HG03378 (cell line): ENCODE measurements around the gene DNA2.

ENCODE experiments used
- ATAC-seq: cut with Tn5 transposase; IDR thresholded peaks from one replicate; pipeline ENCODE4 v1.9.1; 2021; ENCODE audit warnings: mild to moderate bottlenecking, moderate library complexity; ENCODE audit not compliant: unreplicated experiment

The DNA2 gene

GRCh38 chr10:68446179-68446578 is 25.6 kb downstream of the DNA2 start:
- no peak for ATAC-seq

DNA sequence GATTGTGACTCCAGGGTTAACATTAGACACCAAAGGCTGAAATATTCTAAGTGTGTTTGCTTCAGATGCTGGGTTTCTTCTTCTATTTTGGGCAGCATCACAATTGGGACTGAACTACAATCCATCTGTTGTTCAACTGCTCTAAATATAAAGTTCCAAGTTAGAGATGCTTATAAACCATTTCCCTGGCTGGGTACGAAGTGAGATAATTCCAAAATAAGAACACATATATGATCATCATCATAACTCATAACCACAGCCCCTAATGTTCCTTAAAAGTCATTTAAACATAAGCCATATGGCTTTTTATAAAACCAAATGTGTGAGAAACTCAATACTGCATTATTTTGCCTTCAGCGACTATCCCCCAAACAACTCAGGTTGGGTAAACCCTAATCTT is 28.8 kb downstream of the DNA2 start:
- no peak for ATAC-seq

DNA sequence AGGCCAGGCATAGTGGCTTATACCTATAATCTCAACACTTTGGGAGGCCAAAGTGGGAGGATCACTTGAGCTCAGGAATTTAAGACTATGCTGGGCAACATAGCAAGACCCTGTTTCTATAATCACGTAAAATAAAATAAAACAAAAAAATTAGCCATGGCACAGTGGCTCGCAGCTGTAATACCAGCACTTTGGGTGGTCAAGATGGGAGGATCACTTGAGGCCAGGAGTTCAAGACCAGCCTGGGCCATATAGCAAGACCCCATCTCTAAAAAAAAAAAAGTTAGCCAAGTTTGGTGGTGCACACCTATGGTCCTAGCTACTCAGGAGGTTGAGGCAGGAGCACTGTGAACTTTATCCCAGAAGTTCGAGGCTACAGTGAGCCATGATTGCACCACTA is 30.9 kb downstream of the DNA2 start:
- no peak for ATAC-seq

- ATAC-seq = no peak
Observed at GRCh38 chr10:68435803-68436202, 36.0 kb downstream of the DNA2 start.

GRCh38 chr10:68434657-68435056 is 37.1 kb downstream of the DNA2 start:
- no peak for ATAC-seq

DNA sequence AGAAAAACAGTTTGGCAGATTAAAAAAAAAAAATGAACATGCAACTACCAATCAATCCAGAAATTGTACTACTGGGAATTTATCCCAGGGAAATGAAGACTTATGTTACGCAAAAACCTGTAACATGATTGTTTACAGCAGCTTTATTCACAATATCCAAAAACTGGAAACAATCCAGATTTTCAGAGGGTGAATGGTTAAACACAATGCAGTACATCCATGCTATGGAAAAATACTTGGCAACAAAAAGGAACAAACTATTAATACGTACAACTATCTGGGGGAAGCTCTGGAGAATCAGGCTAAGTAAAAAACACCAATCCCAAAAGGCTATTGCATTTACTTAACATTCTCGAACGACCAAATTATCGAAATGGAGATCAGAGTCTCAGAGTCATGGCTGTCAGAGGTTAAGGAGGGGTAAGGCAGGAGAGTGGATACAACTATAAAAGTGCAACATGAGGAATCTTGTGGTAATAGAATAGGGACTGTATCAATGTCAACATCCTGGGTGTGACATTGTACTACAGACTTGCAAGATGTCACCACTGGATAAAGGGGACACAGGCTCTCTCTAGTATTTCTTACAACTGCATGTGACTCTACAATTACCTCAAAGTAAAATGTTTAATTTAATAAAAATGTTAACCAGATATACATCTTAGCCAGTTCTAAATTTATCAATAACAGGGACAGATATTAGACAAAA is 43.2 kb downstream of the DNA2 start:
- no peak for ATAC-seq

DNA sequence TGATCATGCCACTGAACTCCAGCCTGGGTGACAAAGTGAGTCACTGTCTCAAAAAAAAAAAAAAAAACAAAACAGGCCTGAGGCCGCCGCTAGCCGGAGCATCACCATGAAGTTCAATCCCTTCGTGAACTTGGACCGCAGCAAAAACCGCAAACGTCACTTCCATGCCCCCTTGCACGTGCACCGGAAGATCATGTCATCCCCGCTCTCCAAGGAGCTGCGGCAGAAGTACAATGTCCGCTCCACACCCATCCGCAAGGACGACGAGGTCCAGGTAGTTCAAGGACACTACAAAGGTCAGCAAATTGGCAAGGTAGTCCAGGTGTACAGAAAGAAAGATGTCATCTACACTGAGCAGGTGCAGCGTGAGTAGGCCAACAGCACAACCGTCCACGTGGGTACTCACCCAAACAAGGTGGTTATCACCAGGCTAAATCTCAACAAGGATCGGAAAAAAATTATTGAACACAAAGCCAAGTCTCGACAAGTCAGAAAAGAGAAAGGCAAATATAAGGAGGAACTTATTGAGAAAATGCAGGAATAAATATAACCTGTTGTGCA is 47.2 kb downstream of the DNA2 start:
- no peak for ATAC-seq

DNA sequence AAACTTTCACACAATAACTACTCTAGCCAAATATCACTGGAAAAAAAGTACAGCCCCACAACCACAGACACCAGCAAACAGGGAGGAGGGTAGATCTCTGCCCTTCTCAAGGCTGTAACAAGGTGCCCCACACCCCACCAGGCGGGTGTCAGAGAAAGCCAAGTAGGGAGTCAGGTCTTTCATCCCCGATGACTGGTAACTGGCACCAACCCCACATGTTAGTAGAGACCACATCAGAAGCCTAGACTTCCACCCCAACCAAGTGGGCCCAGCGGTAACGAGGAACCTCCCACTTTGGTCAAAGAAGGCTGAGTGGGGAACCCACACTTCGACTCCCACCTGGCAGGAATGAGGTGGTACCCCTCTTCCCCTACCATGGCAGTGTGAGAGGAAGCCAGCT is 48.3 kb downstream of the DNA2 start:
- ATAC-seq = no peak

DNA sequence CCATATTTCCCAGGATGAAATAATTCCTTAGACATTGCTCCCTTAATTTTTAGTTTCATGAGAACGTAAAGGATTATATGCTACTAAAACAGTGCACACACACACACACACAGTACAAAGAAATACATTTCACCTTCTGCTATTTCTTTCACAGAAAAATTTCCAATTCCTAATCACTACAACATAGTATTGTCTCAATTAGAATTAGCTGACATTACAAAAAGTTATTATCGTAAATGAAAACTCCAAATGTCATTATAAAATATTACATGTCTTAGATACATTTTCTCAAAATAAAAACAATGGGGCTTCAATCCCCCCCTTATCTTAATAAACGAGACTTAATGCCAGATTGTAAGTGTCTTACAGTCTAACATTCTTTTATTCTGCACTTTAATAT is 52.4 kb downstream of the DNA2 start:
- no peak for ATAC-seq

DNA sequence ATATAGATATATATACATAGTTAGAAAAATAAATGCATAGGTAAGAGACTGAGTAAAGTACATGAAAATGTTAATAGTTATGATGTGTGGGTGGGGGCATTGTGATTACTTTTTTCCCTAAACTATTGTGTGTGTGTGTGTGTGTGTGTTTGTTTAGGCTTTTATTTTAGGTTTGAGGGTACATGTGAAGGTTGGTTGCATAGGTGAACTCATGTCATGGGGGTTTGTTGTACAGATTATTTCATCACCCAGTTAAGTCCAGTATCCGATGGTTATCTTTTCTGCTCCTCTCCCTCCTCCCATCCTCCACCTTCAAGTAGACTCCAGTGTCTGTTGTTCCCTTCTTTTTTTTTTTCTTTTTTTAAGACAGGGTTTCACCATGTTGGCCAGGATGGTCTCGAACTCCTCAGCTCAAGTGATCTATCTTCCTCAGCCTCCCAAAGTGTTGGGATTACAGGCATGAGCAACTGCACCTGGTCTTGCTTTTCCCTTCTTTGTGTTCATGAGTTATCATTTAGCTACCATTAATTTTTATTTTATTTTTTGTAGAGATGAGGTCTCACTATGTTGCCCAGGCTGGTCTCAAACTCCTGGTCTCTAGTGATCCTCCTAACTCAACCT is 62.8 kb downstream of the DNA2 start:
- ATAC-seq = no peak

DNA sequence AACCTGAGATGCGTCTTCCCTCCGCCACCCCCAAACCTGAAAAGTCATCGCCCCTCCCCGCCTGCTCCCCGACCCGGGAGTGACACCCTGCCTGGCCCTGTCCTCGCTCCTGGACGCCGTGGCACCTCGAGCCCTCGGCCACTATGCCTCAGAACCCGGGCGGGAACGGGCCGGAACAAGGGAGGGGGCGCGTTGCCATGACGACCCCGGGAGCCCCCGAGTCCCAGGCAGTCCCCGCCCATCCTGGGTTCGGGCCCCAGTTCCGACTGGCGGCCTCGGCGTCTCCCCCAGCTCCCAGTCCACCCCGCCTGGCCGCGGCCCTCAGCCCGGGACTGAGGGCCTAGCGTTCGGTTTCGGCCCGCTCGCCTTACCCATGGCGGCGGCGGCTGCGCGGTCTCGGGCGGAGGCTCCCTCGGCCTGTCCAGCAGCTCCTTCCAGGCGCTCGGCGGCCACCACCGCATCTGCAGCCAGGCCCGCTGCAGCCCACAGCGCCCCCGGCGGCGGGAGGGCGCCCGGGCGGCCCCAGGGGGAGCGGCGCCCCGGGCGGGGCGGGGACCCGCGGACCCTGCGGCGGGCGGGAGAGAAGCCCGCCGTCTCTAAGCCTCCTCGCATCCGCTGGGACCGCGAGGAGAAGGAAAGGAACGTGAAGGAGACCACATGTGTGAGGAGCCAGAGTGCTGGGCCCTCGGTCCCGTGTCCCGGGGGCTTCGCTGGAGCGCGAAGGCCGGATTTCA is 64.8 kb downstream of the DNA2 start, which contains the start of gene RUFY2:
RUFY2 (minus strand) TSS at position 463 of the 734 bp plus-strand sequence; CDS start at position 375, 88 bp downstream.
- ATAC-seq = peak; percentile 79

- ATAC-seq = peak; percentile 41
Observed at GRCh38 chr10:68406111-68406814, 65.5 kb downstream of the DNA2 start.

- no peak for ATAC-seq
Observed at GRCh38 chr10:68403701-68404100, 68.1 kb downstream of the DNA2 start.

DNA sequence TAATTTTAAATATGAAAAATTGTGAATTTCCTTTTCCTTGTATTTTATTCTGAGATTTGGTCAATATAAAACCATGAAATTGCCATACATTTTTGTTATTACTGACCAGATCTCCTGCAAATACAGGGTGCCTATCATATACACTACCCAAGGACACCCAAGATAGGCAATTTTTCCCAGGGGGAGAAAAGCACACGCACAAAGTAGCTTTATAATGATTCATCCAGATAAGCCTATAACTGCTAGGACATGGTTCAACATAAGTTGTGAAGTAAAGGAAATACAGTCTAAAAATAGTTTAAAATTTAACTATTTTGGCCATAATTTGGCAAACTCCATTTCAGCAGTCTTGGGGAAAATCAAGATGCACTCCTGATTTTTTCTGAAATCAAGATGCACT is 69.5 kb downstream of the DNA2 start:
- ATAC-seq = no peak

- no peak for ATAC-seq
Observed at GRCh38 chr10:68397005-68397404, 74.8 kb downstream of the DNA2 start.

- ATAC-seq = no peak
Observed at GRCh38 chr10:68385740-68386139, 86.0 kb downstream of the DNA2 start.

- ATAC-seq = no peak
Observed at GRCh38 chr10:68371604-68372003, 100.2 kb downstream of the DNA2 start.

GRCh38 chr10:68367121-68367520 is 104.7 kb downstream of the DNA2 start:
- ATAC-seq = no peak

DNA sequence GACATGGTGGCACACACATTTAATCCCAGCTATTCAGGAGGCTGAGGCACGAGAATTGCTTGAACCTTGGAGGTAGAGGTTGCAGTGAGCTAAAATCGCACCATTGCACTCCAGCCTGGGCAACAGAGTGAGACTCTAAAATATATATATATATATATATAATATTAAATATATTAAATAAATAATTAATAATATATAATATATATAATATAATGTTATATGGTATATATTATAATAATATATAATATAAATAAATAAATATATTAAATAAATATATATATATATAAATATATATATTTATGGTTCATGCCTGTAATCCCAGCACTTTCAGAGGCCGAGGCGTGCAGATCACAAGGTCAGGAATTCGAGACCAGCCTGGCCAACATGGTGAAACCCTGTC is 105.2 kb downstream of the DNA2 start:
- no peak for ATAC-seq

DNA sequence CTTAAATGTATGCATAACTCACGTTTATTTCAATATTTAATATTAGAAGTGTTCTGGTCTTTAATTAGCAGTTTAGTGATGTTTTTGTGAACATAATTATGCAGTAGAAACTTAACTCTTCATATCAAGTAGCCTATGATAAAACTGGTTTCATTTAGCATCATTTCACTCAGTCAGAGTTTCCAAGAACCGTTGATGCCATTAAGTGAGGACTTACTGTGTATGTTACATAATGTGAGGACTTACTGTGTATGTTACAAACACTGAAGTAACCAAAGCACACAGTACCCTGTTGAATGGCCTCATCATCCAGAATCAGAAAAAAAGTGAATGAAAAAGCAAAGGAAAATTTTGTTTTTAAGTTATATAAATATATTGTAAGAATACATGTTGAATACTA is 106.2 kb downstream of the DNA2 start:
- no peak for ATAC-seq
